CD4-positive, alpha-beta T cell treated with Interleukin-4 for 1 hour (primary cell): Measurements from ENCODE around the gene C6.

Source experiments
- DNase-seq, 2 donors: peaks; one replicate each; pipeline ENCODE4 v3.0.0-alpha.2; 2020 to 2022

Gene C6

DNA sequence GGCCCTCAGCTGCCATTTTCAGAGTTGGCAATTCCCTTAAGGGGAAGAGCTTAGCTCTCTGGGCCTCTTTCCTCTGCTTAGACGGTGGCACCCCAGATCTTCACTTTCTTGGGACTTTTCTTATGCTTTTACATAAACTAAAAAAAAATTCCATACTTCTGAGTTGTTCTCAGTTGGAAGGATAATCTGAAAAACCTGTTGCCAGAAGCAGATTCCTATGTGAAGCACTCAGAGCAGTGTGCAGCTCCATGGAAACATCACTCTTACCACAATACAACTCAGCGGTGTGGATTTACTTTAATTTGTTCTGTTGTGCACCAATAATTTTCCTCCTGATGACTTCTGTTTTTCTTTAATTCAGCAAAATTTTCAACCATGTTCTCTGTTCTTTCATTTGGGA is 98.1 kb downstream of the C6 start:
- no peak for DNase-seq

DNA sequence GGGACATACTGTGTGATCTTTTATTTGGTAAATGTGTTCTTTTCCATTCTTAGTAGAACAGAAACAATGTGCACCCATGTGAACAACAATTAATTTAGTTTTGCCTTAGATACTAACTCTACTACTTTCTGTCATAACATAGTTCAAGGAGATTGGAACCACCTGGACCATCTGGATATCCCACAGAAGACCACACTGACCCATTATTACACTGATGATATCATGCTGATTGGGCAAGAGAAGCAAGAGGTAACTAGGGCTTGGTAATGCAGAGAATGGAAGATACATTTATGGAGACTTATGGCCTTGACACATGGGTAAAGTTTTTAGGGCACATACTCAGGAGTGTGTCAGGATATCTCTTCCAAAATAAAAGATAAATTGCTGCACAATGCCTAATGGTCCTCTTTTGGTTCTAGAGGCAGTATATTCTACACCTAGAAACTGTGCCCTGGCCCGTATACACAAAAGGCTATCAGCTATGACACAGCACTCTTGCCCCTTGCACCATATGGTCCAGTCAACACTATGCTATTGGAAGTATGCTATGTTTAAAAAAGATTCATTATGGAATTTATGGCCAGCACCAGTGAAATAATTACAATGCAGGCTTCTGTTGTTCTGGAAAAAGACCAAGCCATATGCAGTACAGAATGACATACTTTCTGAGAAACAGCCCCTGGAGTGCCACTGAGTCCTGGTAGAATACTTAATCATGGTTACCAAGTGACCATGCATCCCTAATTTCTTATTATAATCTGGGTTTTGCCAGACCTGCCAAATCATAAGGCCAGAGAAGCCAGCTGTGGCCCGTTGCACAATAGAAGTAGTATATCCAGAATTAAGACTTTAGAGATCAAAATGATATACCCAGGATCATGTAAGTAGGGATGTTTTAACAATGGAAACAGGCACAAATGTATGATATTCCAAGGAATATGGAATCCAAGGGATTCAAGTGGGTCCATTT is 100.6 kb downstream of the C6 start:
- no peak for DNase-seq

DNA sequence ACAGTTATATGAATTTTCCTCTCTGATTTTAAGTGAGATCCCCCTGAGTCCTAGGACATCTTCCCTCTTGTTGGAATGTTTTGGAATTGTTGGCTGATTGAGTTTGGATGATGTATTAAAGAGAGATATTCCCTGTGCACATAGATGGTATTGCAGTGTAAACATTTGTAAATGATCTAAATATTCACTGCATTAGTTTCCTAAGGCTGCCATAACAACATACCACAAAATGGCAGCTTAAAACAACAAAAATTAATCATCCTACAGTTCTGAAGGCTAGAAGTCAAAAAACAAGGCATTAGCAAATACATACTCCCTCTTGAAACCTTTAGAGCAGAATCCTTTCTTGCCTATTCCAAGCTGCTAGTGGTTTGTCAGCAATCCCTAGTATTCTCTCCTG is 104.1 kb downstream of the C6 start:
- no peak for DNase-seq

DNA sequence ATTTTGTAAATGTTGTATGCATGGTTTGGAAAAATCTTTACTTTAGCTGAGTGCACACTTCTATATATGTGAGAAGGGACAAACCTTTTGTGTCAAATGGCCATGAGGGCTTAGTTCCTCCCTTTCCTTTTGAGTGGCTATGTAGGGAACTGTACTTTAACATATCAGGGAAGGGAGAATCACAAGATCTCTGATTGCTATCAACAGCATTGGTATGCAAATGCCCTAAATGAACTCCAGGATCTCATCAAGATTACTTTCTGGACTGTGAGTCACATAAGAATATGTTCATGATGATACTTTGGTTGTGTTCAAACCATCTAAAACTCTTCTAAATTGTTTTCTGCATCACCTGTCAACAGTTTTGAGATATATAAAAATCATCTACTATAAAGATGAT is 111.0 kb downstream of the C6 start:
- no peak for DNase-seq

DNA sequence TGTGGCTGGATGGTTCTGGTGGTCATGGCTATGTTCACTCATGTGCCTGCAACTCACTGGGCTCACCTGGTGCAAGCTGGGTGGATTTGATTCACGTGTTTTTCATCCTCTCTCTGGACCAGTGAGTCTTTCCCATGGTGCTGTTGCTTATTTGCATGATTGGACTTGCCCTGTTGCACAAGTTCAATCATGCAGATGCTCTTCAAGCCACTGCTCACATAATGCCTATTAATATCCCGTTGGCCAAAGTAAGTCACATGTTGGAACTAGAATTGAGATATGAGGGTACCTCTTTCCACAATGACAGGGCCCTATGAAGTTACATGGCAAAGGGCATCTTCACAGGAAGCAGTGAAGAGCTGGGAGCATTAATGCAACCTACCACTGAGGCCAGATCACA is 115.7 kb downstream of the C6 start:
- DNase-seq: no peak

DNA sequence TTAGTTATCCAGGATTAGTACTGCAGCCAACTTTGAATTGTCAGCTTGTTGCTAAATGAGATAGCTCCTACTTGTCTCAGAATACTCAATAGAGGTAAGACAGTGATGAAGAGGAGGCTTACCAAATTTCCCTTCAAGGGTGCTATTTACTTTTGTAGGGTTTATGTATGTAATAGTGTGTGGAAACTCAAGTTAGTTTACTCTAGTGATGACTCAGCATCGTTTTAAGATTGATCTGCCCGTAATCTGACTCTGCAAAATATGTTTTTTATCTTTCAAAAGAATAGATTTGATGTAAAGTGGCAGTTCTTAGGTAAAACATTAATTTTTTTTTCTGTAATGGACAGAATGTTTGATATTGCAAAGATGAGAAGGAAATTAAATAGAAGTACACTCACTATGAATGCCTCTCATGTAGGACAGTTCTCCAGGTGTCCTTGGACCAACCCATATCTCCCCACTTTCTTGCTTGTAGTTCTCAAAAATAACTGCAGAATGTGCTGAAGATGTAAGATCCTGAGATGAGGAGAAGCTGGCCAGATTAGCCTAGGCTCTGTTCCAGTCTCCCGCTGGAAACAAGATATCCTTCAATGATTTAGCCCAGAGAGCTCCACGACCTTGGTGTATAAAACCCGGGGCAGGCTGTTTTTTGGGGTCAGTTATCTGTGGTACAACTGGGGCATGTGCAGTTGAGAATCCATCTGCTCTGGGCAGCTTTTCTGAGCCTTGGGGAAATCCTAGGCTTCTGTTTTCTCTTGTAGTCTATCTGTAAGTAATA is 117.8 kb downstream of the C6 start:
- no peak for DNase-seq

DNA sequence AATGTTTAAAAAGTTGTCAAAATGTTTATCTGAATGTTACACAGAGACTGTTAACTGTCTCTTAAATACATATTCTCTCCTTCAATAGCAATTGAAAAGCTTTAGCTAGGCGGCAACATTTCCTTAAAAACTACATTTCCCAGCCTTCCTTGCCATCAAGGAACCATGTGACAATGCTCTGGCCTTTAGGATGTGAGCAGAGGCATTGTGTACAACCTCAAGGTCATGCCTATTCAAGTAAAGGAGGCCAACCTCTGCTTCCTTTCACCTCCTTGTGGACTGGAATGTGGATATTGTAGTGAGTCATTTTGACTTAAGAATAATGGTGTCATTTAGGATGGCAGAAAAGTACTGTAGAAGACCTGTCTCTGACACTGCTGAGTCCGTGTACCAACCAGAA is 118.5 kb downstream of the C6 start:
- no peak for DNase-seq

DNA sequence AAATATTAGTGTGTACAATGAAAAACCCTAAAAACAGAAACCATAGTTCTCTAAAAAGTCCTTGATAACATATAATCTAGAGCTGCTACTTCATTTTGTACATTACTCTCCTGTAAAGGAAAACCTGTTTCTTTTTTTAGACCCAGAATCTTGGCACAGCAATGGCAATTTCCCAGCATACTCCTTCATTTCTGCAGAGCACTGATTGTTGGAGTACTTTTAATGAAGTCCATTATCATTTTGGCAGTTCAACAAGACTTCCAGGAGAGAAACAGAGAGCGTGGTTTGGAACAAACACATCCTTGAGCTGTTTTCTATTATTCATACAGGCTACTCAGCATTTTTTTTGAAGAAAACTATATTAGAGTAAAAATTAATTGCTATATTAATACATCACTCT is 119.5 kb downstream of the C6 start:
- DNase-seq: no peak
